GM23338 (cell line): ENCODE measurements around the gene NRIP1. TPM values are rescaled to one million over a fixed set of nuclear protein-coding genes. Genes with fewer than 3 reads are reported as not detected.

Source experiments
- ATAC-seq: fragments of 200-7000 bp; cut with Tn5 transposase; 3 replicates; pipeline ENCODE4 v1.9.1; 2020
- DNase-seq: peaks from one replicate; pipeline ENCODE4 v3.0.0-alpha.2; 2015; ENCODE audit warnings: low spot score
- H2AFZ ChIP-seq: fragments of 200-600 bp; sonication (generic); 2 replicates; pipeline ENCODE4 v1.8.0; 2016; ENCODE audit warnings: antibody characterized with exemption, mild to moderate bottlenecking, moderate library complexity
- H3F3A ChIP-seq: fragments of 200-600 bp; sonication (generic); replicated peaks from 2 replicates; pipeline ENCODE4 v1.8.0; 2017; ENCODE audit warnings: antibody characterized with exemption, mixed run types, low read depth
- H3K27ac ChIP-seq: fragments of 200-600 bp; sonication (generic); 2 replicates; pipeline ENCODE4 v1.6.1; 2016; ENCODE audit warnings: low read depth
- H3K27me3 ChIP-seq: fragments of 200-600 bp; sonication (generic); 2 replicates; pipeline ENCODE4 v1.8.0; 2016; ENCODE audit warnings: mild to moderate bottlenecking, mixed run types, moderate library complexity; ENCODE audit not compliant: insufficient read depth
- H3K36me3 ChIP-seq: fragments of 200-600 bp; sonication (generic); 2 replicates; pipeline ENCODE4 v1.8.0; 2016; ENCODE audit warnings: mild to moderate bottlenecking; ENCODE audit not compliant: insufficient read depth
- H3K4me1 ChIP-seq: fragments of 200-600 bp; sonication (generic); 2 replicates; pipeline ENCODE4 v1.8.0; 2016; ENCODE audit warnings: mild to moderate bottlenecking, moderate library complexity; ENCODE audit not compliant: insufficient read depth
- H3K4me2 ChIP-seq: fragments of 200-600 bp; sonication (generic); 2 replicates; pipeline ENCODE4 v1.7.1; 2017; ENCODE audit warnings: mixed run types
- H3K4me3 ChIP-seq: fragments of 200-600 bp; sonication (generic); 2 replicates; pipeline ENCODE4 v1.6.1; 2016; ENCODE audit warnings: mixed run types
- H3K79me2 ChIP-seq: fragments of 200-600 bp; sonication (generic); replicated peaks from 2 replicates; pipeline ENCODE4 v1.8.0; 2017; ENCODE audit warnings: mild to moderate bottlenecking; ENCODE audit not compliant: insufficient read depth
- H3K9me2 ChIP-seq: fragments of 200-600 bp; sonication (generic); 2 replicates; pipeline ENCODE4 v1.8.0; 2017; ENCODE audit not compliant: insufficient read depth
- H4K20me1 ChIP-seq: fragments of 200-600 bp; sonication (generic); replicated peaks from 2 replicates; pipeline ENCODE4 v1.8.0; 2017; ENCODE audit warnings: mild to moderate bottlenecking; ENCODE audit not compliant: insufficient read depth
- H3K27ac Mint-ChIP-seq: 2 replicates; pipeline ENCODE4 v1.8.0; 2020; ENCODE audit warnings: inconsistent platforms, mild to moderate bottlenecking, moderate library complexity, mixed read lengths
- H3K27me3 Mint-ChIP-seq: 3 replicates; pipeline ENCODE4 v1.8.0; 2022; ENCODE audit warnings: low read depth, mild to moderate bottlenecking, moderate library complexity, mixed read lengths, inconsistent platforms; ENCODE audit not compliant: insufficient read depth, poor library complexity
- H3K36me3 Mint-ChIP-seq: 3 replicates; pipeline ENCODE4 v1.8.0; 2021; ENCODE audit warnings: low read depth, mild to moderate bottlenecking, inconsistent platforms, moderate library complexity, mixed read lengths
- H3K4me1 Mint-ChIP-seq: 3 replicates; pipeline ENCODE4 v1.8.0; 2020; ENCODE audit warnings: mild to moderate bottlenecking, inconsistent platforms, mixed read lengths
- H3K4me3 Mint-ChIP-seq: 3 replicates; pipeline ENCODE4 v1.8.0; 2021; ENCODE audit warnings: moderate library complexity, mild to moderate bottlenecking, inconsistent platforms, mixed read lengths
- H3K9me3 Mint-ChIP-seq: 3 replicates; pipeline ENCODE4 v1.8.0; 2020; ENCODE audit warnings: moderate library complexity, mild to moderate bottlenecking, inconsistent platforms, mixed read lengths
- CREB1 ChIP-seq: fragments of 250-450 bp; sonication (Bioruptor Pico); IDR thresholded peaks from 2 replicates; pipeline ENCODE4 v1.5.0; 2020; ENCODE audit warnings: low read depth, mild to moderate bottlenecking, moderate library complexity
- EZH2 ChIP-seq: fragments of 200-600 bp; sonication (generic); IDR thresholded peaks from one replicate; pipeline ENCODE4 v1.8.0; 2017; ENCODE audit warnings: antibody characterized with exemption, mild to moderate bottlenecking, low read depth; ENCODE audit not compliant: unreplicated experiment
- JUNB ChIP-seq: IDR thresholded peaks from one replicate; pipeline ENCODE4 v1.6.1; 2016; ENCODE audit warnings: antibody characterized with exemption; ENCODE audit not compliant: unreplicated experiment
- NANOG ChIP-seq: IDR thresholded peaks from 2 replicates; pipeline ENCODE4 v1.6.1; 2016; ENCODE audit warnings: antibody characterized with exemption, borderline replicate concordance
- STAT1 ChIP-seq: IDR thresholded peaks from one replicate; pipeline ENCODE4 v1.6.1; 2016; ENCODE audit warnings: antibody characterized with exemption; ENCODE audit not compliant: unreplicated experiment
- polyA plus RNA-seq: library from polyadenylated mRNA; unstranded; fragments of >200 nt; fragmentation: Nextera tagmentation; extraction: Ambion mirVana; gene quantifications from 2 replicates; pipeline ENCODE4 v1.2.1, GENCODE V29; 2016
- total RNA-seq: library from RNA; depleted of rRNA; stranded (reverse); fragments of >200 nt; shearing (Covaris generic); gene quantifications from 2 replicates; pipeline ENCODE4 v1.2.3, GENCODE V29; 2014
- TF ChIP-seq, protein P1 (sequence below): IDR thresholded peaks from one replicate; pipeline ENCODE4 v1.6.1; 2018; ENCODE audit warnings: antibody characterized with exemption; ENCODE audit not compliant: unreplicated experiment
- TF ChIP-seq, protein P2 (sequence below), 2 experiments: fragments of 200-600 bp in 1 of 2; sonication (generic) in 1 of 2; conservative IDR thresholded peaks; 2 replicates each; pipeline versions ENCODE4 v1.5.1 to v1.6.1; 2016 to 2017; ENCODE audit warnings: antibody characterized with exemption in 2 of 2, low read depth in 2 of 2, mild to moderate bottlenecking in 2 of 2, moderate library complexity in 1 of 2

Gene NRIP1
- total and polyA plus RNA-seq, 2 experiments from 2014 or later = 3.0 to 9.0 TPM

GRCh38 chr21:15066123-15066575, 1.3 kb upstream of the NRIP1 start:
- Histone ChIP-seq H3K36me3 (no peaks in the 10 kb centered on the region), H3K4me1 (peaks cover 28% of the 10 kb centered on the region), H4K20me1 (no peaks in the 10 kb centered on the region), H3K9me2 (no peaks in the 10 kb centered on the region), H3K27me3 (peaks cover 34% of the 10 kb centered on the region), H3F3A (no peaks in the 10 kb centered on the region), H2AFZ (peak overlapping the region; percentile 91; the same call in 1 of the 2 replicates), H3K4me2 (peak overlapping the region; percentile 86), H3K79me2 (peaks cover 28% of the 10 kb centered on the region), H3K4me3 (peak overlapping the region; percentile 73), H3K27ac (no peak overlapping the region)
- TF ChIP-seq JUNB (no peak), EZH2 (peak; percentile 29)
- TF ChIP-seq, protein P1, sequence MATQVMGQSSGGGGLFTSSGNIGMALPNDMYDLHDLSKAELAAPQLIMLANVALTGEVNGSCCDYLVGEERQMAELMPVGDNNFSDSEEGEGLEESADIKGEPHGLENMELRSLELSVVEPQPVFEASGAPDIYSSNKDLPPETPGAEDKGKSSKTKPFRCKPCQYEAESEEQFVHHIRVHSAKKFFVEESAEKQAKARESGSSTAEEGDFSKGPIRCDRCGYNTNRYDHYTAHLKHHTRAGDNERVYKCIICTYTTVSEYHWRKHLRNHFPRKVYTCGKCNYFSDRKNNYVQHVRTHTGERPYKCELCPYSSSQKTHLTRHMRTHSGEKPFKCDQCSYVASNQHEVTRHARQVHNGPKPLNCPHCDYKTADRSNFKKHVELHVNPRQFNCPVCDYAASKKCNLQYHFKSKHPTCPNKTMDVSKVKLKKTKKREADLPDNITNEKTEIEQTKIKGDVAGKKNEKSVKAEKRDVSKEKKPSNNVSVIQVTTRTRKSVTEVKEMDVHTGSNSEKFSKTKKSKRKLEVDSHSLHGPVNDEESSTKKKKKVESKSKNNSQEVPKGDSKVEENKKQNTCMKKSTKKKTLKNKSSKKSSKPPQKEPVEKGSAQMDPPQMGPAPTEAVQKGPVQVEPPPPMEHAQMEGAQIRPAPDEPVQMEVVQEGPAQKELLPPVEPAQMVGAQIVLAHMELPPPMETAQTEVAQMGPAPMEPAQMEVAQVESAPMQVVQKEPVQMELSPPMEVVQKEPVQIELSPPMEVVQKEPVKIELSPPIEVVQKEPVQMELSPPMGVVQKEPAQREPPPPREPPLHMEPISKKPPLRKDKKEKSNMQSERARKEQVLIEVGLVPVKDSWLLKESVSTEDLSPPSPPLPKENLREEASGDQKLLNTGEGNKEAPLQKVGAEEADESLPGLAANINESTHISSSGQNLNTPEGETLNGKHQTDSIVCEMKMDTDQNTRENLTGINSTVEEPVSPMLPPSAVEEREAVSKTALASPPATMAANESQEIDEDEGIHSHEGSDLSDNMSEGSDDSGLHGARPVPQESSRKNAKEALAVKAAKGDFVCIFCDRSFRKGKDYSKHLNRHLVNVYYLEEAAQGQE = no peak
- Mint-ChIP-seq H3K36me3 (no peaks in the 10 kb centered on the region; the same call in 2 of the 3 replicates), H3K27ac (no peak overlapping the region), H3K27me3 (peaks cover 13% of the 10 kb centered on the region), H3K9me3 (no peaks in the 10 kb centered on the region), H3K4me1 (peaks cover 39% of the 10 kb centered on the region), H3K4me3 (peak overlapping the region; percentile 90)
- ATAC-seq = no peak
- no peak for DNase-seq

GRCh38 chr21:15065392-15066122, 757 bp upstream of the NRIP1 start:
- H3K9me2 ChIP-seq = no peaks in the 10 kb centered on the region
- DNase-seq (peak; percentile 79), ATAC-seq (peak; percentile 75)
- no peaks in the 10 kb centered on the region for H4K20me1 ChIP-seq
- peaks cover 34% of the 10 kb centered on the region for H3K4me1 ChIP-seq
- H3K27me3 ChIP-seq = peaks cover 34% of the 10 kb centered on the region
- Mint-ChIP-seq H3K4me3 (peak overlapping the region; percentile 90), H3K36me3 (no peaks in the 10 kb centered on the region; the same call in 2 of the 3 replicates), H3K9me3 (no peaks in the 10 kb centered on the region), H3K27me3 (peaks cover 13% of the 10 kb centered on the region), H3K27ac (peak overlapping the region; percentile 87), H3K4me1 (peaks cover 39% of the 10 kb centered on the region)
- H3K79me2 ChIP-seq = peaks cover 34% of the 10 kb centered on the region
- no peak overlapping the region for H3K27ac ChIP-seq
- H3K4me2 ChIP-seq = peak overlapping the region; percentile 86
- H3K4me3 ChIP-seq = peak overlapping the region; percentile 73
- H3F3A ChIP-seq = no peaks in the 10 kb centered on the region
- peak overlapping the region; percentile 91 for H2AFZ ChIP-seq
- no peaks in the 10 kb centered on the region for H3K36me3 ChIP-seq
- no peak for TF ChIP-seq NANOG
- TF ChIP-seq, protein P2, sequence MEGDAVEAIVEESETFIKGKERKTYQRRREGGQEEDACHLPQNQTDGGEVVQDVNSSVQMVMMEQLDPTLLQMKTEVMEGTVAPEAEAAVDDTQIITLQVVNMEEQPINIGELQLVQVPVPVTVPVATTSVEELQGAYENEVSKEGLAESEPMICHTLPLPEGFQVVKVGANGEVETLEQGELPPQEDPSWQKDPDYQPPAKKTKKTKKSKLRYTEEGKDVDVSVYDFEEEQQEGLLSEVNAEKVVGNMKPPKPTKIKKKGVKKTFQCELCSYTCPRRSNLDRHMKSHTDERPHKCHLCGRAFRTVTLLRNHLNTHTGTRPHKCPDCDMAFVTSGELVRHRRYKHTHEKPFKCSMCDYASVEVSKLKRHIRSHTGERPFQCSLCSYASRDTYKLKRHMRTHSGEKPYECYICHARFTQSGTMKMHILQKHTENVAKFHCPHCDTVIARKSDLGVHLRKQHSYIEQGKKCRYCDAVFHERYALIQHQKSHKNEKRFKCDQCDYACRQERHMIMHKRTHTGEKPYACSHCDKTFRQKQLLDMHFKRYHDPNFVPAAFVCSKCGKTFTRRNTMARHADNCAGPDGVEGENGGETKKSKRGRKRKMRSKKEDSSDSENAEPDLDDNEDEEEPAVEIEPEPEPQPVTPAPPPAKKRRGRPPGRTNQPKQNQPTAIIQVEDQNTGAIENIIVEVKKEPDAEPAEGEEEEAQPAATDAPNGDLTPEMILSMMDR (conservative IDR thresholded peaks at IDR 0.05; ENCODE audit: low read depth in 2 of 2) = no peak
- TF ChIP-seq STAT1 = no peak
- TF ChIP-seq CREB1 (CRISPR knock-in tag) = no peak
- TF ChIP-seq, protein P1 = no peak
